H1 (cell line): ENCODE measurements around the gene TNN. TPM values are rescaled to one million over a fixed set of nuclear protein-coding genes. Genes with fewer than 3 reads are reported as not detected.

ENCODE experiments used
- CTCF ChIA-PET: fragments of 300-600 bp; sonication (Branson Sonifier 250); formaldehyde crosslinking; loops from one replicate; lab custom pipeline; 2021; ENCODE audit not compliant: partially characterized antibody; lab: Charles Lee
- POLR2A ChIA-PET: fragments of 300-600 bp; sonication (Branson Sonifier 250); formaldehyde crosslinking; loops from one replicate; lab custom pipeline; 2021; ENCODE audit warnings: inconsistent platforms; ENCODE audit not compliant: partially characterized antibody; lab: Charles Lee
- DNase-seq, 2 experiments: peaks; one replicate each; pipeline versions ENCODE4 v3.0.0 to v3.0.0-alpha.2; 2010 to 2022; ENCODE audit warnings: low spot score in 2 of 2, low read depth in 1 of 2, mixed read lengths in 1 of 2
- FAIRE-seq: peaks from 2 replicates; lab custom pipeline; 2011; peaks lifted over from hg19 to GRCh38; lab: Jason Lieb, UNC
- H2AFZ ChIP-seq: 2 replicates; pipeline ENCODE4 v1.8.1; 2012; ENCODE audit warnings: low read length, inconsistent platforms
- H2AK5ac ChIP-seq: 2 replicates; pipeline ENCODE4 v1.6.1; 2013; ENCODE audit warnings: low read depth, low read length
- H2BK120ac ChIP-seq: replicated peaks from 2 replicates; pipeline ENCODE3; 2013; ENCODE audit warnings: low read depth, low read length, inconsistent platforms
- H2BK12ac ChIP-seq: 2 replicates; pipeline ENCODE4 v1.6.1; 2013; ENCODE audit warnings: low read depth, low read length
- H2BK15ac ChIP-seq: 2 replicates; pipeline ENCODE4 v1.6.1; 2013; ENCODE audit warnings: low read length
- H2BK20ac ChIP-seq: 2 replicates; pipeline ENCODE4 v1.6.1; 2013; ENCODE audit warnings: low read length
- H2BK5ac ChIP-seq: 2 replicates; pipeline ENCODE4 v1.6.1; 2013; ENCODE audit warnings: low read depth, low read length
- H3K14ac ChIP-seq: 2 replicates; pipeline ENCODE4 v1.6.1; 2013; ENCODE audit warnings: inconsistent platforms; ENCODE audit not compliant: insufficient read length
- H3K18ac ChIP-seq: 2 replicates; pipeline ENCODE4 v1.6.1; 2013; ENCODE audit warnings: low read length; ENCODE audit errors: extremely low read depth
- H3K23ac ChIP-seq: 2 replicates; pipeline ENCODE4 v1.6.1; 2013; ENCODE audit warnings: inconsistent platforms; ENCODE audit not compliant: insufficient read length
- H3K23me2 ChIP-seq: 2 replicates; pipeline ENCODE4 v1.6.1; 2013; ENCODE audit warnings: low read depth, low read length
- H3K27ac ChIP-seq: 2 replicates; pipeline ENCODE4 v1.6.1; 2011; ENCODE audit warnings: low read depth, low read length, inconsistent platforms
- H3K27me3 ChIP-seq, 4 experiments: replicated peaks in 1 of 4; 1 replicate in 1 of 4; 2 replicates in 3 of 4; pipeline versions ENCODE4 v1.6.1 to v1.8.1; 2011 to 2013; ENCODE audit warnings: low read length in 3 of 4, mild to moderate bottlenecking in 3 of 4, inconsistent platforms in 2 of 4, mixed read lengths in 2 of 4, moderate library complexity in 1 of 4; ENCODE audit not compliant: control insufficient read depth in 3 of 4, insufficient read depth in 3 of 4; ENCODE audit errors: extremely low read depth in 1 of 4
- H3K36me3 ChIP-seq, 4 experiments: 2 replicates each; pipeline versions ENCODE4 v1.6.1 to v1.8.1; 2011 to 2013; ENCODE audit warnings: mild to moderate bottlenecking in 4 of 4, low read length in 3 of 4, moderate library complexity in 2 of 4, control low read depth in 1 of 4, inconsistent platforms in 1 of 4; ENCODE audit not compliant: insufficient read depth in 4 of 4, control insufficient read depth in 2 of 4
- H3K4ac ChIP-seq: replicated peaks from 2 replicates; pipeline ENCODE3; 2013; ENCODE audit warnings: low read length, low read depth, mixed read lengths, inconsistent platforms; ENCODE audit not compliant: insufficient read length
- H3K4me1 ChIP-seq, 4 experiments: replicated peaks in 1 of 4; 1 replicate in 1 of 4; 2 replicates in 3 of 4; pipeline versions ENCODE4 v1.6.1 to v1.8.1; 2011 to 2013; ENCODE audit warnings: low read length in 3 of 4, inconsistent platforms in 2 of 4, mixed read lengths in 1 of 4; ENCODE audit not compliant: insufficient read depth in 4 of 4, control insufficient read depth in 3 of 4
- H3K4me2 ChIP-seq, 2 experiments: 2 replicates each; pipeline versions ENCODE4 v1.6.1 to v1.8.1; 2011 to 2013; ENCODE audit warnings: low read depth in 2 of 2, low read length in 2 of 2, control low read depth in 1 of 2, inconsistent platforms in 1 of 2, mild to moderate bottlenecking in 1 of 2; ENCODE audit not compliant: insufficient read depth in 1 of 2
- H3K4me3 ChIP-seq, 4 experiments: fragments of 200-600, 300-600 bp in 1 of 4; sonication (generic), shearing (Covaris generic), sonication (Bioruptor Twin) in 1 of 4; 2 replicates each; pipeline versions ENCODE4 v1.5.1 to v1.8.1; 2011 to 2016; ENCODE audit warnings: low read length in 4 of 4, low read depth in 3 of 4, control low read depth in 2 of 4, inconsistent platforms in 2 of 4, mild to moderate bottlenecking in 2 of 4, mixed read lengths in 1 of 4, moderate library complexity in 1 of 4; ENCODE audit not compliant: insufficient read depth in 2 of 4; ENCODE audit errors: extremely low read depth in 1 of 4
- H3K56ac ChIP-seq: replicated peaks from 2 replicates; pipeline ENCODE3; 2013; ENCODE audit warnings: low read depth, mild to moderate bottlenecking, mixed read lengths, low read length, inconsistent platforms; ENCODE audit not compliant: insufficient read length
- H3K79me1 ChIP-seq: 2 replicates; pipeline ENCODE4 v1.6.1; 2013; ENCODE audit warnings: low read depth, low read length, control low read depth
- H3K79me2 ChIP-seq, 2 experiments: 2 replicates each; pipeline versions ENCODE4 v1.6.1 to v1.8.1; 2012 to 2013; ENCODE audit warnings: low read length in 2 of 2, mild to moderate bottlenecking in 2 of 2, inconsistent platforms in 1 of 2; ENCODE audit not compliant: insufficient read depth in 2 of 2, control insufficient read depth in 1 of 2
- H3K9ac ChIP-seq, 4 experiments: replicated peaks in 1 of 4; 1 replicate in 1 of 4; 2 replicates in 3 of 4; pipeline versions ENCODE4 v1.6.1 to v1.8.1; 2011 to 2013; ENCODE audit warnings: low read depth in 3 of 4, low read length in 3 of 4, control low read depth in 2 of 4, mild to moderate bottlenecking in 2 of 4, moderate library complexity in 2 of 4, inconsistent platforms in 1 of 4; ENCODE audit errors: extremely low read depth in 1 of 4
- H3K9me3 ChIP-seq, 2 experiments: 2 replicates each; pipeline versions ENCODE4 v1.6.1 to v1.8.1; 2012 to 2013; ENCODE audit warnings: mild to moderate bottlenecking in 2 of 2, moderate library complexity in 2 of 2, control low read depth in 1 of 2, inconsistent platforms in 1 of 2, low read depth in 1 of 2, low read length in 1 of 2, mixed read lengths in 1 of 2; ENCODE audit not compliant: insufficient read depth in 2 of 2
- H4K20me1 ChIP-seq, 2 experiments: replicated peaks in 1 of 2; 2 replicates each; pipeline versions ENCODE3 to v1.8.1; 2011 to 2013; ENCODE audit warnings: inconsistent platforms in 2 of 2, low read length in 2 of 2, mild to moderate bottlenecking in 1 of 2; ENCODE audit not compliant: insufficient read depth in 2 of 2, control insufficient read depth in 1 of 2
- H4K5ac ChIP-seq: 2 replicates; pipeline ENCODE4 v1.6.1; 2013; ENCODE audit warnings: low read length, low read depth, mixed read lengths, inconsistent platforms; ENCODE audit not compliant: insufficient read length
- H4K8ac ChIP-seq: 2 replicates; pipeline ENCODE4 v1.8.0; 2013; ENCODE audit warnings: mild to moderate bottlenecking, moderate library complexity, low read length, inconsistent platforms; ENCODE audit not compliant: insufficient read depth; ENCODE audit errors: extremely low read depth
- H4K91ac ChIP-seq: replicated peaks from 2 replicates; pipeline ENCODE3; 2013; ENCODE audit warnings: low read length, mixed read lengths, inconsistent platforms; ENCODE audit not compliant: insufficient read length
- CEBPB ChIP-seq: IDR thresholded peaks from 2 replicates; pipeline ENCODE4 v1.6.1; 2012; ENCODE audit warnings: low read depth, low read length
- CREB1 ChIP-seq: IDR thresholded peaks from 2 replicates; pipeline ENCODE4 v1.6.1; 2012; ENCODE audit warnings: inconsistent platforms
- CTBP2 ChIP-seq: IDR thresholded peaks from 2 replicates; pipeline ENCODE4 v1.7.0; 2011; ENCODE audit warnings: borderline replicate concordance, mild to moderate bottlenecking, moderate library complexity, mixed read lengths, low read length; ENCODE audit not compliant: insufficient read depth, insufficient read length
- EZH2 ChIP-seq: fragments of 200-600 bp; sonication (generic); IDR thresholded peaks from 2 replicates; pipeline ENCODE4 v1.7.1; 2012; ENCODE audit warnings: low read depth, mild to moderate bottlenecking, moderate library complexity, low read length, inconsistent platforms; ENCODE audit not compliant: severe bottlenecking
- GABPA ChIP-seq: IDR thresholded peaks from 2 replicates; pipeline ENCODE4 v1.6.1; 2011; ENCODE audit warnings: mild to moderate bottlenecking, low read length, moderate library complexity, borderline replicate concordance; ENCODE audit not compliant: insufficient read depth
- JUND ChIP-seq: IDR thresholded peaks from 2 replicates; pipeline ENCODE4 v1.6.1; 2011; ENCODE audit warnings: mild to moderate bottlenecking, improper control_type of control experiment, low read length
- KDM4A ChIP-seq: IDR thresholded peaks from one replicate; pipeline ENCODE4 v1.7.1; 2012; ENCODE audit warnings: low read depth, mild to moderate bottlenecking, moderate library complexity, low read length, inconsistent platforms; ENCODE audit not compliant: severe bottlenecking
- MAFK ChIP-seq: IDR thresholded peaks from 2 replicates; pipeline ENCODE4 v1.6.1; 2012; ENCODE audit warnings: low read depth, mild to moderate bottlenecking, improper control_type of control experiment, low read length
- POLR2A ChIP-seq, 2 experiments: IDR thresholded peaks; 1 replicate in 1 of 2; 2 replicates in 1 of 2; pipeline ENCODE4 v1.6.1; 2011; ENCODE audit warnings: low read depth in 2 of 2, low read length in 2 of 2, mild to moderate bottlenecking in 2 of 2; ENCODE audit errors: control extremely low read depth in 1 of 2
- RBBP5 ChIP-seq: IDR thresholded peaks from 2 replicates; pipeline ENCODE4 v1.7.1; 2012; ENCODE audit warnings: low read depth, mild to moderate bottlenecking, inconsistent platforms, low read length, moderate library complexity, borderline replicate concordance
- TAF7 ChIP-seq: optimal IDR thresholded peaks from 2 replicates; pipeline ENCODE3; 2011; ENCODE audit warnings: low read depth, mild to moderate bottlenecking, inconsistent platforms, low read length, moderate library complexity, borderline replicate concordance
- TBP ChIP-seq: IDR thresholded peaks from 2 replicates; pipeline ENCODE4 v1.6.1; 2011; ENCODE audit warnings: low read depth, low read length, improper control_type of control experiment
- ZNF274 ChIP-seq: IDR thresholded peaks from 2 replicates; pipeline ENCODE4 v1.7.0; 2012; ENCODE audit warnings: low read length, borderline replicate concordance; ENCODE audit errors: extremely low read depth
- WGBS, 2 experiments: shearing (Covaris generic) in 1 of 2; methylation state at CpG; one replicate each; pipeline versions ENCODE4 v1.1.6 to v1.1.7; 2013 to 2015; ENCODE audit warnings: low lambda C conversion rate in 2 of 2, mixed read lengths in 2 of 2, inconsistent platforms in 1 of 2, low coverage in 1 of 2, missing lambda C conversion rate in 1 of 2; ENCODE audit not compliant: insufficient replicate concordance in 2 of 2, insufficient coverage in 1 of 2, insufficient read length in 1 of 2; ENCODE audit errors: extremely low coverage in 1 of 2, missing lambda C conversion rate in 1 of 2; 5-methylcytosine and 5-hydroxymethylcytosine counted together
- polyA plus RNA-seq, 7 experiments: library from polyadenylated mRNA; depleted of rRNA in 3 of 7; stranded (reverse) in 5 of 7; unstranded in 2 of 7; fragments of >200 nt in 5 of 7; fragments of 200-250 nt in 2 of 7; gene quantifications; 1 replicate in 5 of 7; 2 replicates in 1 of 7; 4 replicates in 1 of 7; pipeline versions ENCODE4 v1.2.1 to v1.2.3, GENCODE V29; 2011 to 2013; ENCODE audit warnings: missing spikeins in 2 of 7, mixed read lengths in 2 of 7
- total RNA-seq: library from RNA; stranded (reverse); fragmentation: NEBNext Ultra II Directional; extraction: Animal tissue kit (Norgen Biotek cat#: 25700); gene quantifications from 2 replicates; pipeline ENCODE4 v1.2.1, GENCODE V29; 2021
- TF ChIP-seq, protein P1 (sequence below): IDR thresholded peaks from 2 replicates; pipeline ENCODE4 v1.6.1; 2012; ENCODE audit warnings: inconsistent platforms

The TNN gene
- total and polyA plus RNA-seq, 2 of the 8 experiments (the other 6 are each of a cell fraction or from before 2014, with no cell fraction given): 0.21 to 0.30 TPM

DNA sequence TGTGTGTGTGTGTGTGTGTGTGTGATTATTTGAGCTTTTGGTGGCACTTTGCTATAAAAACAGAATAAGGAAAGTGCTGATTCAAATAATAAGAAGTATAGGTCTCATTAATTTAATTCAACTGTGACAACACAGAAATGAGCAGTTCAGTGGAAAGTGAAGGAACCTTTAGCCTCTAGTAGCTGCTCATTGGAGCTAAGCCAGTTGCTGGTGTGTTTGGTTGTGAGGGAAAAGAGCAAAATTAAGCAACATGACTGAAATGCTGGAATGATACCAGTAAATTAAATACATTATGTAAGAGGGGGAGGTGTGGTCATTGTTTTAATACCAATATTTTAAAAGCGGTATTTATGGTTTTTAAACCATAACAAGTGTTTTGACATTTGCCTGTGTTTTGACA lies 69.7 kb downstream of the TNN start:
- no peak overlapping the region for H2BK12ac ChIP-seq
- POLR2A ChIA-PET: no interaction called here
- no peak for TF ChIP-seq POLR2A (IDR thresholded peaks at IDR 0.05; ENCODE audit: control extremely low read depth in 1 of 2, low read depth in 2 of 2, low read length in 2 of 2)
- TF ChIP-seq ZNF274: no peak
- TF ChIP-seq MAFK: no peak
- no peak for TF ChIP-seq JUND
- TF ChIP-seq GABPA: no peak
- TF ChIP-seq RBBP5: no peak
- no peak for TF ChIP-seq CEBPB
- no peak for TF ChIP-seq KDM4A
- TF ChIP-seq, protein P1, sequence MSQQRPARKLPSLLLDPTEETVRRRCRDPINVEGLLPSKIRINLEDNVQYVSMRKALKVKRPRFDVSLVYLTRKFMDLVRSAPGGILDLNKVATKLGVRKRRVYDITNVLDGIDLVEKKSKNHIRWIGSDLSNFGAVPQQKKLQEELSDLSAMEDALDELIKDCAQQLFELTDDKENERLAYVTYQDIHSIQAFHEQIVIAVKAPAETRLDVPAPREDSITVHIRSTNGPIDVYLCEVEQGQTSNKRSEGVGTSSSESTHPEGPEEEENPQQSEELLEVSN: no peak
- no peak for TF ChIP-seq CTBP2
- TF ChIP-seq EZH2: no peak
- TF ChIP-seq TAF7: no peak
- no peak for TF ChIP-seq CREB1
- TF ChIP-seq TBP: no peak

More for the DNA sequence above, 69.7 kb downstream of the TNN start:
- no peaks in the 10 kb centered on the region for H3K79me2 ChIP-seq
- H2AFZ ChIP-seq: no peak overlapping the region
- no peak overlapping the region for H3K4me3 ChIP-seq
- H3K4ac ChIP-seq: no peak overlapping the region
- H3K4me1 ChIP-seq: no peaks in the 10 kb centered on the region
- FAIRE-seq (no peak), DNase-seq (no peak)
- no peak overlapping the region for H3K4me2 ChIP-seq
- no peak overlapping the region for H2BK20ac ChIP-seq
- H3K27ac ChIP-seq: no peak overlapping the region
- no peak overlapping the region for H2BK120ac ChIP-seq
- H2AK5ac ChIP-seq: no peak overlapping the region
- H4K8ac ChIP-seq: no peak overlapping the region
- no peak overlapping the region for H3K14ac ChIP-seq
- no peak overlapping the region for H3K56ac ChIP-seq
- H3K9me3 ChIP-seq: no peaks in the 10 kb centered on the region
- no peaks in the 10 kb centered on the region for H4K20me1 ChIP-seq
- H3K79me1 ChIP-seq: no peaks in the 10 kb centered on the region
- H3K9ac ChIP-seq: no peak overlapping the region
- no peaks in the 10 kb centered on the region; a peak in 2 of 8 replicates for H3K36me3 ChIP-seq
- CTCF ChIA-PET: interaction anchor here (1.0 to 8.5 kb wide), 5 partner anchors 9 to 108 kb away, joined by 3 to 55 read pairs (median 13); no protein-coding TSS in a partner anchor
- H3K18ac ChIP-seq: no peak overlapping the region
- no peak overlapping the region for H4K91ac ChIP-seq
- H2BK15ac ChIP-seq: no peak overlapping the region
- H3K23me2 ChIP-seq: no peaks in the 10 kb centered on the region
- WGBS, 2 experiments: 100% methylated on average over 1 of the region's 1 CpG; no CpG with 5 or more reads in 1 of the 2 experiments
- no peak overlapping the region for H3K23ac ChIP-seq
- no peak overlapping the region for H4K5ac ChIP-seq
- H2BK5ac ChIP-seq: no peak overlapping the region
- H3K27me3 ChIP-seq: no peaks in the 10 kb centered on the region
